Liver (tissue), 3 donors: ENCODE measurements around the gene CNOT3.

Experiments
- CTCF ChIP-seq: fragments of 150-350 bp; IDR thresholded peaks from 2 replicates; pipeline ENCODE4 v1.5.1; 2017; ENCODE audit warnings: improper control_type of control experiment, low read depth, low read length; ENCODE audit not compliant: missing input control
- EGR1 ChIP-seq, 2 donors: IDR thresholded peaks; 2 replicates each; pipeline ENCODE4 v1.6.1; 2016 to 2018; ENCODE audit warnings: antibody characterized with exemption in 2 of 2, low read depth in 2 of 2
- FOXA1 ChIP-seq: IDR thresholded peaks from 2 replicates; pipeline ENCODE4 v1.6.1; 2016; ENCODE audit warnings: antibody characterized with exemption
- GABPA ChIP-seq, 2 donors: IDR thresholded peaks in 1 of 2; conservative IDR thresholded peaks in 1 of 2; 2 replicates each; pipeline ENCODE4 v1.6.1; 2016; ENCODE audit warnings: antibody characterized with exemption in 2 of 2, mild to moderate bottlenecking in 1 of 2, moderate library complexity in 1 of 2
- HNF4G ChIP-seq: IDR thresholded peaks from 2 replicates; pipeline ENCODE4 v1.6.1; 2016; ENCODE audit warnings: antibody characterized with exemption
- MAX ChIP-seq: IDR thresholded peaks from 2 replicates; pipeline ENCODE4 v1.6.1; 2016; ENCODE audit warnings: antibody characterized with exemption
- RAD21 ChIP-seq, 2 donors: IDR thresholded peaks; 2 replicates each; pipeline ENCODE4 v1.6.1; 2016; ENCODE audit warnings: antibody characterized with exemption in 2 of 2, mild to moderate bottlenecking in 2 of 2
- REST ChIP-seq: IDR thresholded peaks from 2 replicates; pipeline ENCODE4 v1.6.1; 2016; ENCODE audit warnings: antibody characterized with exemption, mild to moderate bottlenecking
- TAF1 ChIP-seq: conservative IDR thresholded peaks from 2 replicates; pipeline ENCODE4 v1.6.1; 2016; ENCODE audit warnings: antibody characterized with exemption, mild to moderate bottlenecking
- TF ChIP-seq, protein P1 (sequence below): IDR thresholded peaks from 2 replicates; pipeline ENCODE4 v1.6.1; 2016; ENCODE audit warnings: antibody characterized with exemption
- TF ChIP-seq, protein P2 (sequence below): IDR thresholded peaks from 2 replicates; pipeline ENCODE4 v1.6.1; 2016; ENCODE audit warnings: antibody characterized with exemption
- donor health status: healthy.
- donor health status: healthy.

- no peak for TF ChIP-seq CTCF
- TF ChIP-seq GABPA (IDR thresholded peaks at IDR 0.05 in 1 of 2, conservative IDR thresholded peaks at IDR 0.05 in 1 of 2), result no peak
- TF ChIP-seq TAF1, result no peak
- no peak for TF ChIP-seq RAD21 (IDR thresholded peaks at IDR 0.05)
- TF ChIP-seq MAX, result no peak
- TF ChIP-seq FOXA1, result no peak
- no peak for TF ChIP-seq EGR1 (IDR thresholded peaks at IDR 0.05; ENCODE audit: low read depth in 2 of 2)
- no peak for TF ChIP-seq HNF4G
- TF ChIP-seq, protein P1, sequence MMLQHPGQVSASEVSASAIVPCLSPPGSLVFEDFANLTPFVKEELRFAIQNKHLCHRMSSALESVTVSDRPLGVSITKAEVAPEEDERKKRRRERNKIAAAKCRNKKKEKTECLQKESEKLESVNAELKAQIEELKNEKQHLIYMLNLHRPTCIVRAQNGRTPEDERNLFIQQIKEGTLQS, result no peak
- TF ChIP-seq, protein P2, sequence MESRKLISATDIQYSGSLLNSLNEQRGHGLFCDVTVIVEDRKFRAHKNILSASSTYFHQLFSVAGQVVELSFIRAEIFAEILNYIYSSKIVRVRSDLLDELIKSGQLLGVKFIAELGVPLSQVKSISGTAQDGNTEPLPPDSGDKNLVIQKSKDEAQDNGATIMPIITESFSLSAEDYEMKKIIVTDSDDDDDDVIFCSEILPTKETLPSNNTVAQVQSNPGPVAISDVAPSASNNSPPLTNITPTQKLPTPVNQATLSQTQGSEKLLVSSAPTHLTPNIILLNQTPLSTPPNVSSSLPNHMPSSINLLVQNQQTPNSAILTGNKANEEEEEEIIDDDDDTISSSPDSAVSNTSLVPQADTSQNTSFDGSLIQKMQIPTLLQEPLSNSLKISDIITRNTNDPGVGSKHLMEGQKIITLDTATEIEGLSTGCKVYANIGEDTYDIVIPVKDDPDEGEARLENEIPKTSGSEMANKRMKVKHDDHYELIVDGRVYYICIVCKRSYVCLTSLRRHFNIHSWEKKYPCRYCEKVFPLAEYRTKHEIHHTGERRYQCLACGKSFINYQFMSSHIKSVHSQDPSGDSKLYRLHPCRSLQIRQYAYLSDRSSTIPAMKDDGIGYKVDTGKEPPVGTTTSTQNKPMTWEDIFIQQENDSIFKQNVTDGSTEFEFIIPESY, result no peak
- no peak for TF ChIP-seq REST
These were observed 13.9 kb upstream of the CNOT3 start for GRCh38 chr19:54123682-54124081.
